Thyroid gland (tissue), 4 donors: Measurements from ENCODE around the gene MRPL38. TPM values are rescaled to one million over a fixed set of nuclear protein-coding genes. Genes with fewer than 3 reads are reported as not detected.

Experiments
- DNase-seq, 2 donors: peaks; one replicate each; pipeline ENCODE4 v3.0.0-alpha.2; 2019
- H3K27ac ChIP-seq, 3 donors: fragments of 200-600 bp; sonication (generic); 1 replicate in 2 of 3; 2 replicates in 1 of 3; pipeline ENCODE4 v1.5.1; 2016 to 2019; ENCODE audit warnings: mild to moderate bottlenecking in 1 of 3, moderate library complexity in 1 of 3
- H3K27me3 ChIP-seq: fragments of 200-600 bp; sonication (generic); one replicate; pipeline ENCODE4 v1.5.1; 2019
- H3K36me3 ChIP-seq, 2 donors: fragments of 200-600 bp; sonication (generic); one replicate each; pipeline ENCODE4 v1.5.1; 2016 to 2019
- H3K4me1 ChIP-seq, 2 donors: fragments of 200-600 bp; sonication (generic); one replicate each; pipeline ENCODE4 v1.5.1; 2017 to 2019
- H3K4me3 ChIP-seq, 3 donors: fragments of 200-600 bp; sonication (generic); replicated peaks in 1 of 3; 1 replicate in 2 of 3; 2 replicates in 1 of 3; pipeline ENCODE4 v1.5.1; 2016; ENCODE audit warnings: mild to moderate bottlenecking in 1 of 3
- H3K9me3 ChIP-seq: fragments of 200-600 bp; sonication (generic); one replicate; pipeline ENCODE4 v1.5.1; 2017
- POLR2A ChIP-seq, 2 donors: fragments of 450-650 bp; IDR thresholded peaks; one replicate each; pipeline ENCODE4 v1.6.1; 2017; ENCODE audit warnings: antibody characterized with exemption in 2 of 2, mild to moderate bottlenecking in 2 of 2, moderate library complexity in 1 of 2
- WGBS, 2 donors: methylation state at CpG; one replicate each; pipeline ENCODE4 v1.1.5; 2017; 5-methylcytosine and 5-hydroxymethylcytosine counted together
- intact Hi-C: fragments of 100-400 bp; cut with DNase I; formaldehyde crosslinking; loops from one replicate; pipeline ENCODE4 v1.15.1; 2023
- total RNA-seq, 4 donors: library from RNA; depleted of rRNA; stranded (reverse); fragments of >200 nt; gene quantifications; one replicate each; pipeline ENCODE4 v1.2.3, GENCODE V29; 2016
- TF ChIP-seq, protein P1 (sequence below), 6 experiments: fragments of 200-600 bp in 3 of 6; fragments of 450-650 bp in 3 of 6; sonication (generic) in 3 of 6; IDR thresholded peaks; one replicate each; pipeline ENCODE4 v1.5.1; 2016 to 2019; ENCODE audit warnings: antibody characterized with exemption in 6 of 6, mild to moderate bottlenecking in 2 of 6, inconsistent platforms in 1 of 6, moderate library complexity in 1 of 6

Gene MRPL38
- total RNA-seq, 4 donors from 2014 or later = 34.8 to 60.6 (median 50.3) TPM

DNA sequence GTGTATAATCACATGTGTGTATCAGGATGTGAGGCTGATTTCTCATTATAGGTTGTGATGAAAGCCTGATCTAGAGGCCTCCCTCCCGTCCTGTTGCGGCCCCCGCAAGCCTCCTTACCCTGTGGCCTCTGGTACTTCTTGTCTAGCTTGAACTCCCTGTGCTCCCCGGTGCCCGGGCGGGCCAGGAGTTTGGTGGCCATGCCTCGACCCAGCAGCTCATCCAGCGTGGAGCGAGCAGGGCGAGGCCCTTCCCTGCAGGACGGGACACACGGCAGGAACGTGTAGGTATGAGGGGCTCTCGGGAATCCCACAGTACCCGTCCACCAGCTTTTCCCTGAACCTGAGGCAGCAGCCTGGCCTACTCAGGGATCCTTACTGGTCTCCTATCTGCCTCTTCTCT lies 21.2 kb upstream of the MRPL38 start:
- Histone ChIP-seq H3K27me3 (no peaks in the 10 kb centered on the region), H3K4me1 (peaks cover 25 to 45% of the 10 kb centered on the region in 2 donors), H3K4me3 (no peak overlapping the region), H3K9me3 (no peaks in the 10 kb centered on the region), H3K36me3 (no peaks in the 10 kb centered on the region), H3K27ac (no peak overlapping the region)
- WGBS, 2 donors = 97% methylated on average over 15 of the region's 15 CpGs
- intact Hi-C loops = no loop called here
- DNase-seq = no peak
- no peak for TF ChIP-seq POLR2A (IDR thresholded peaks at IDR 0.05)
- TF ChIP-seq, protein P1, sequence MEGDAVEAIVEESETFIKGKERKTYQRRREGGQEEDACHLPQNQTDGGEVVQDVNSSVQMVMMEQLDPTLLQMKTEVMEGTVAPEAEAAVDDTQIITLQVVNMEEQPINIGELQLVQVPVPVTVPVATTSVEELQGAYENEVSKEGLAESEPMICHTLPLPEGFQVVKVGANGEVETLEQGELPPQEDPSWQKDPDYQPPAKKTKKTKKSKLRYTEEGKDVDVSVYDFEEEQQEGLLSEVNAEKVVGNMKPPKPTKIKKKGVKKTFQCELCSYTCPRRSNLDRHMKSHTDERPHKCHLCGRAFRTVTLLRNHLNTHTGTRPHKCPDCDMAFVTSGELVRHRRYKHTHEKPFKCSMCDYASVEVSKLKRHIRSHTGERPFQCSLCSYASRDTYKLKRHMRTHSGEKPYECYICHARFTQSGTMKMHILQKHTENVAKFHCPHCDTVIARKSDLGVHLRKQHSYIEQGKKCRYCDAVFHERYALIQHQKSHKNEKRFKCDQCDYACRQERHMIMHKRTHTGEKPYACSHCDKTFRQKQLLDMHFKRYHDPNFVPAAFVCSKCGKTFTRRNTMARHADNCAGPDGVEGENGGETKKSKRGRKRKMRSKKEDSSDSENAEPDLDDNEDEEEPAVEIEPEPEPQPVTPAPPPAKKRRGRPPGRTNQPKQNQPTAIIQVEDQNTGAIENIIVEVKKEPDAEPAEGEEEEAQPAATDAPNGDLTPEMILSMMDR (IDR thresholded peaks at IDR 0.05) = no peak

DNA sequence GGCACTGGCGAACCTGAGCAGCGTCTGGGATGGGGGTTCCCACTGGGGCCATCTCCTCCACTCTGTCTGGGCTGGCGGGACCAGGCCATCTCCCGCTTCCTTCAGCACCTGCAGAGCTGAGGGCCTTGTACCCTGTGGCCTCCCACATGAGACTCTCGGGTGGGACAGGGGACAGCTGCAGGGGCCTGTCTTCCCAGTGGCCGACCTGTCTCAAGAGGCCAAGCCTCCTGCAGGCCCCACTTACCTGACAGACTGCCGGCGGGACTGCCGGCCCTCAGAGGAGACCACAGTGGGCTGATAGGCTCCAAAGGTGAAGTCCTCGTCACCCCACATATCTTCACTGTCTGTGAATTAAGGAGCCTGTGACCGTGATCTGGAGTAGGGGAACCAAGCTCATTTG lies 20.4 kb upstream of the MRPL38 start:
- intact Hi-C loops = no loop called here
- H3K9me3 ChIP-seq = no peaks in the 10 kb centered on the region
- no peaks in the 10 kb centered on the region for H3K27me3 ChIP-seq
- no peaks in the 10 kb centered on the region for H3K36me3 ChIP-seq
- no peak for DNase-seq
- 96 to 97% methylated on average over 8 of the region's 11 CpGs for WGBS, 2 donors
- H3K27ac ChIP-seq = no peak overlapping the region
- no peak overlapping the region for H3K4me3 ChIP-seq
- TF ChIP-seq, protein P1 (IDR thresholded peaks at IDR 0.05) = no peak
- TF ChIP-seq POLR2A (IDR thresholded peaks at IDR 0.05) = no peak
- H3K4me1 ChIP-seq = peaks cover 28 to 46% of the 10 kb centered on the region in 2 donors

DNA sequence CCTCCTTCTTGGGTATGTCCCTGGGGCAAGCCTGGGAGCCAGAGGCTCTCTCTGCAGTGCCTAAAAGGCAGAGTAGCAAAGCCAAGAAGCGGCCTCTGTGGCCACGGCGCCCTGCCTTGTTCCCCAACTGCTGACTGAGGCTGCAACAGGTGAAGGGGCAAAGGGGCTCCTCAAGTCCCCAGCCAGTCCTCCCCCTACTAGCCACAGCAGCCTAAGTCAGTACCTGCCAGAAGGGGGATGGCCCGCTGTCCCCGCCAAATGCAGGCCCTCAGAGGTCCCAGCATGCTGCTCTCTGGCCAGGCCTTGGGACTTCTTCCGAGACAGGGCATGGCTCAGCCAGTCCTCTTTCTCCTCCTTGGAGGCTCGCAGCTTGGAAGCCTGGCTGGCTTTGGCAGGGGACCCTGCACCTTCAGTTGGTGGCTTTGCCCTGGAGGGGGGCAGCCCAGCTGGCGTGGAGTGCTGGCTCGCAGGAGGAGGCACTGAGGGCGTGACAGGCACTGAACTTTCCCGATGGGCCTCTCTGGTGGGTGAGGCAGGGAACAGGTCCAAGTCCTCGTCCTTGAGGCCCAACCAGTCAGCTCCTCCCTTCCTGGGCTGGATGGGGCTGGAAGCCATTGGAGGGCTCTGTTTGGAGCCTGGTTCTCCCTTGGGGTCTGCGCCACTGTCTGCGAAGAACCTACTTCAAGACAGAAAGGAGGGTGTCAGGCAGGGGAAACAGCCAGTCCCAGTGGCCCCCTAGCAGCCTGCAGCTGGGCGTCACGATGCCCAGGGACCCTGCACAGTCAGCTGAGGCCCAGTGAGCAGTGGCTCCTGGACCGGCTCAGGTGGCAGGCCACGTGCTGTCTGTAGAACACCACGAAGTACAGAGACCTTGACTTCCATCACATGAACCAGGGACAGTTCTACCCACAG lies 18.5 kb upstream of the MRPL38 start:
- DNase-seq = peak; percentile 77 to 79
- no peak for TF ChIP-seq POLR2A (IDR thresholded peaks at IDR 0.05)
- TF ChIP-seq, protein P1 (IDR thresholded peaks at IDR 0.05) = no peak
- intact Hi-C loops = no loop called here
- 66 to 78% methylated on average over 9 to 14 of the region's 19 CpGs for WGBS, 2 donors
- Histone ChIP-seq H3K27me3 (no peaks in the 10 kb centered on the region), H3K36me3 (peaks cover 0 to under 1% of the 10 kb centered on the region in 2 donors), H3K9me3 (no peaks in the 10 kb centered on the region), H3K4me3 (no peak overlapping the region), H3K27ac (peak overlapping the region; percentile 44 to 76 (median 72)), H3K4me1 (peaks cover 32 to 45% of the 10 kb centered on the region in 2 donors)

DNA sequence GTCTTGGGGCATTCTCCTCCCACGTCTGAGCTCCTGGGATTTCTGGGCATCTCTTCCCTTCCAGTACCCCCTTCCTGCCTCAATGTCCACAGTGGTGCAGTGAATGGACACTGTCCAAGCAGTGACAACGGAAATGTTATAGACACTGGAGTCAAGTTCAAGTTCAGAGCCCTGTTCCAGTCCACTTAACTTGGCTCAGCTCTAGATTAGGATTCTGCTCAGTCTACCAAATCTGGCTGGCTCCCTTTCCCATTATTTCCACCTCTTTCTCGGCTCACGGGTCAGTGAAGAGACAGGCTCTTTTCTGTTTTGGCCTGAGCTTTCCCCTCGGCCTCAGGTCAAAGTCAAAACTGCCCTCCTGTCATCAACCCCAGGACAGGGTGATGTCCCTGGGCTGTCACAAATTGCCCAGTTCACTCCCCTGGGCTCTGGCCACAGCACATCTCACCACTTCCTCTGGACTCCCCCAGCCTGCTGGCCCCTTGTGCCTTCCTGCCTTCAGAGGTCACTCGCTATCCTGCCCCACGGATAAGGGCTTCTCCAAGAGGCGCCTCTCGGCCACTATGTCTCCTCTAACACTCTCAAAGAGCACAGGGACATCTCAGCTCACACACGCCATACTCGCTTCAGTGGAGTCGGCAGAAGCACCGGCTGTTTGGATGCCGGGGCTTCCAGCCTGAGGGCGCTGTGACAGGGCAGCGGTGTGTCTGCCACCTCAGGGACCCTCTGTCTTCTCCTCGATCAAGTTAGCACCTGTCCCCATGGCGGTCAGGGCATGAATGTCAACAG lies 17.7 kb upstream of the MRPL38 start:
- Histone ChIP-seq H3K36me3 (peaks cover 0 to 8% of the 10 kb centered on the region in 2 donors), H3K4me1 (peaks cover 32 to 45% of the 10 kb centered on the region in 2 donors), H3K27ac (peak overlapping the region; percentile 44 to 76 (median 72)), H3K9me3 (no peaks in the 10 kb centered on the region), H3K27me3 (no peaks in the 10 kb centered on the region), H3K4me3 (no peak overlapping the region)
- peak; percentile 61 for DNase-seq
- TF ChIP-seq, protein P1 (IDR thresholded peaks at IDR 0.05) = no peak
- no peak for TF ChIP-seq POLR2A (IDR thresholded peaks at IDR 0.05)
- WGBS, 2 donors = 57 to 64% methylated on average over 17 to 18 of the region's 18 CpGs
- intact Hi-C loops = no loop called here
